HCT116 (cell line): Measurements from ENCODE around the gene PRRC2A. TPM values are rescaled to one million over a fixed set of nuclear protein-coding genes. Genes with fewer than 3 reads are reported as not detected.

Experiments
- ATAC-seq: fragments of 200-7000 bp; cut with Tn5 transposase; 2 replicates; pipeline ENCODE4 v1.9.1; 2020; ENCODE audit warnings: mild to moderate bottlenecking, moderate library complexity
- BruUV-seq: library from RNA; stranded (reverse); fragments of 400-500 nt; replicated peaks from 2 replicates; lab custom pipeline; 2021; lab: Mats Ljungman, UMichigan
- CTCF ChIA-PET: fragments of 300-600 bp; sonication (Branson Sonifier 250); formaldehyde crosslinking; loops from one replicate; lab custom pipeline; 2021; ENCODE audit warnings: antibody characterized with exemption; lab: Charles Lee
- POLR2A ChIA-PET: fragments of 300-600, 350-600 bp; sonication (Branson Sonifier 250); formaldehyde crosslinking; loops from one replicate; lab custom pipeline; 2021; ENCODE audit warnings: antibody characterized with exemption; lab: Charles Lee
- RAD21 ChIA-PET, 2 experiments: fragments of 300-600 bp; sonication (Branson Sonifier 250); formaldehyde crosslinking; loops; one replicate each; lab custom pipeline; 2023; ENCODE audit warnings: low total read pairs in 2 of 2; ENCODE audit not compliant: uncharacterized antibody in 2 of 2, unreplicated experiment in 2 of 2, low non-redundant PET in 1 of 2; lab: Charles Lee
- DNase-seq: peaks from one replicate; pipeline ENCODE4 v3.0.0-alpha.2; 2010; ENCODE audit warnings: low read depth, low spot score
- H2AFZ ChIP-seq: fragments of 200-600 bp; shearing (Covaris generic), sonication (generic); 2 replicates; pipeline ENCODE4 v1.6.1; 2017; ENCODE audit warnings: low read depth, mixed run types, mixed read lengths, antibody characterized with exemption, low read length; ENCODE audit not compliant: poor library complexity, severe bottlenecking
- H3K27ac ChIP-seq: 2 replicates; pipeline ENCODE4 v1.5.1; 2012; ENCODE audit warnings: low read depth, low read length
- H3K27me3 ChIP-seq: fragments of 200-600 bp; sonication (generic); 2 replicates; pipeline ENCODE4 v1.6.1; 2016; ENCODE audit warnings: mixed run types, low read length, mixed read lengths; ENCODE audit not compliant: insufficient read depth
- H3K36me3 ChIP-seq, 2 experiments: fragments of 200-500 bp in 1 of 2; fragments of 200-600 bp in 1 of 2; sonication (Bioruptor generic) in 1 of 2; sonication (generic) in 1 of 2; 2 replicates each; pipeline versions ENCODE4 v1.5.1 to v1.6.1; 2014 to 2016; ENCODE audit warnings: low read length in 2 of 2, inconsistent platforms in 1 of 2, mixed read lengths in 1 of 2, mixed run types in 1 of 2; ENCODE audit not compliant: insufficient read depth in 2 of 2, control insufficient read depth in 1 of 2
- H3K4me1 ChIP-seq, 2 experiments: fragments of 200-600 bp in 1 of 2; sonication (generic) in 1 of 2; 2 replicates each; pipeline versions ENCODE4 v1.5.1 to v1.6.1; 2012 to 2017; ENCODE audit warnings: low read length in 2 of 2, inconsistent platforms in 1 of 2, mild to moderate bottlenecking in 1 of 2, mixed read lengths in 1 of 2, mixed run types in 1 of 2, moderate library complexity in 1 of 2; ENCODE audit not compliant: insufficient read depth in 2 of 2, control insufficient read depth in 1 of 2
- H3K4me2 ChIP-seq: fragments of 200-600 bp; sonication (generic); 2 replicates; pipeline ENCODE4 v1.6.1; 2017; ENCODE audit warnings: mixed run types, low read length, mixed read lengths
- H3K4me3 ChIP-seq, 2 experiments: fragments of 200-600 bp in 1 of 2; sonication (generic) in 1 of 2; replicated peaks in 1 of 2; 2 replicates each; pipeline ENCODE4 v1.5.1; 2011 to 2016; ENCODE audit warnings: low read length in 2 of 2, control low read depth in 1 of 2, low read depth in 1 of 2, mild to moderate bottlenecking in 1 of 2, mixed read lengths in 1 of 2, mixed run types in 1 of 2
- H3K79me2 ChIP-seq: fragments of 200-600 bp; sonication (generic); 2 replicates; pipeline ENCODE4 v1.6.1; 2017; ENCODE audit warnings: mild to moderate bottlenecking, mixed run types, low read length, moderate library complexity, mixed read lengths; ENCODE audit not compliant: insufficient read depth
- H3K9ac ChIP-seq: fragments of 200-600 bp; sonication (generic); 2 replicates; pipeline ENCODE4 v1.6.1; 2016; ENCODE audit warnings: low read length, mixed read lengths
- H3K9me2 ChIP-seq: fragments of 200-600 bp; sonication (generic), shearing (Covaris generic); 2 replicates; pipeline ENCODE4 v1.6.1; 2017; ENCODE audit warnings: mixed run types, mild to moderate bottlenecking, moderate library complexity; ENCODE audit not compliant: insufficient read depth
- H3K9me3 ChIP-seq, 2 experiments: fragments of 200-500 bp in 1 of 2; fragments of 200-600 bp in 1 of 2; sonication (Bioruptor generic) in 1 of 2; sonication (generic) in 1 of 2; 2 replicates each; pipeline ENCODE4 v1.6.1; 2014 to 2017; ENCODE audit warnings: low read length in 2 of 2, mixed read lengths in 2 of 2, inconsistent platforms in 1 of 2, low read depth in 1 of 2, mild to moderate bottlenecking in 1 of 2, mixed run types in 1 of 2, moderate library complexity in 1 of 2; ENCODE audit not compliant: control insufficient read depth in 1 of 2, insufficient read depth in 1 of 2
- H4K20me1 ChIP-seq: fragments of 200-600 bp; sonication (generic), shearing (Covaris generic); 2 replicates; pipeline ENCODE4 v1.6.1; 2017; ENCODE audit warnings: mixed run types, mild to moderate bottlenecking, moderate library complexity; ENCODE audit not compliant: insufficient read depth
- CBX3 ChIP-seq: IDR thresholded peaks from 2 replicates; pipeline ENCODE4 v1.6.1; 2012; ENCODE audit warnings: low read depth
- EGR1 ChIP-seq: IDR thresholded peaks from 2 replicates; pipeline ENCODE4 v1.6.1; 2012; ENCODE audit warnings: low read depth
- EZH2phosphoT487 ChIP-seq: fragments of 200-600 bp; IDR thresholded peaks from 2 replicates; pipeline ENCODE4 v1.6.1; 2018; ENCODE audit warnings: antibody characterized with exemption, borderline replicate concordance
- FOSL1 ChIP-seq: IDR thresholded peaks from 2 replicates; pipeline ENCODE4 v1.6.1; 2012; ENCODE audit warnings: low read depth
- POLR2A ChIP-seq: IDR thresholded peaks from 2 replicates; pipeline ENCODE4 v1.7.0; 2011; ENCODE audit warnings: borderline replicate concordance; ENCODE audit not compliant: insufficient read depth, insufficient read length; ENCODE audit errors: extremely low read depth
- POLR2AphosphoS5 ChIP-seq: IDR thresholded peaks from 2 replicates; pipeline ENCODE4 v1.6.1; 2011; ENCODE audit warnings: mild to moderate bottlenecking, low read depth, low read length, moderate library complexity
- REST ChIP-seq: IDR thresholded peaks from 2 replicates; pipeline ENCODE4 v1.6.1; 2012; ENCODE audit warnings: low read depth
- SIN3A ChIP-seq: IDR thresholded peaks from 2 replicates; pipeline ENCODE4 v1.6.1; 2012; ENCODE audit warnings: low read depth
- SRF ChIP-seq: IDR thresholded peaks from 2 replicates; pipeline ENCODE4 v1.6.1; 2012; ENCODE audit warnings: low read depth
- TCF7L2 ChIP-seq: IDR thresholded peaks from 2 replicates; pipeline ENCODE4 v1.7.0; 2011; ENCODE audit warnings: borderline replicate concordance, inconsistent platforms; ENCODE audit not compliant: insufficient read depth, insufficient read length; ENCODE audit errors: extremely low read depth
- ZBTB33 ChIP-seq: IDR thresholded peaks from 2 replicates; pipeline ENCODE4 v1.6.1; 2011; ENCODE audit warnings: mild to moderate bottlenecking, low read length, moderate library complexity; ENCODE audit not compliant: insufficient replicate concordance; ENCODE audit errors: extremely low read depth
- ZFX ChIP-seq: fragments of 450-650 bp; IDR thresholded peaks from 2 replicates; pipeline ENCODE4 v1.6.1; 2017
- ZNF274 ChIP-seq: fragments of 200-500 bp; sonication (Bioruptor generic); IDR thresholded peaks from 2 replicates; pipeline ENCODE4 v1.6.1; 2014; ENCODE audit warnings: mild to moderate bottlenecking, low read depth, low read length, inconsistent platforms
- intact Hi-C: fragments of 100-400 bp; cut with micrococcal nuclease; formaldehyde crosslinking; loops from 2 replicates; pipeline ENCODE4 v1.10.0; 2022
- total RNA-seq: library from RNA; stranded (reverse); gene quantifications from one replicate; pipeline ENCODE4 v1.2.1, GENCODE V29; 2021; ENCODE audit not compliant: unreplicated experiment
- TF ChIP-seq, protein P1 (sequence below), 3 experiments: fragments of 200-600 bp in 1 of 3; sonication (generic) in 1 of 3; IDR thresholded peaks in 2 of 3; conservative IDR thresholded peaks in 1 of 3; 2 replicates each; pipeline ENCODE4 v1.5.1; 2012 to 2017; ENCODE audit warnings: low read depth in 2 of 3, low read length in 2 of 3, antibody characterized with exemption in 1 of 3, borderline replicate concordance in 1 of 3, control low read depth in 1 of 3, mild to moderate bottlenecking in 1 of 3, mixed read lengths in 1 of 3, mixed run types in 1 of 3, moderate library complexity in 1 of 3; ENCODE audit not compliant: insufficient read depth in 1 of 3
- TF ChIP-seq, protein P2 (sequence below): IDR thresholded peaks from 2 replicates; pipeline ENCODE4 v1.6.1; 2012

The PRRC2A gene
- total RNA-seq, 1 experiment from 2014 or later, result 250 TPM

GRCh38 chr6:31622684-31623091 lies 2.2 kb downstream of the PRRC2A start:
- H3K4me1 ChIP-seq, result peaks cover 6 to 18% of the 10 kb centered on the region in 2 experiments; a peak in 3 of 4 replicates
- H3K9ac ChIP-seq, result 0 out of 2 replicates have a peak overlapping the region, but pooled peaks have one; percentile 98
- H3K9me2 ChIP-seq, result no peaks in the 10 kb centered on the region
- no peak for ATAC-seq
- H2AFZ ChIP-seq, result no peak overlapping the region
- RAD21 ChIA-PET, result no interaction called here
- peak overlapping the region; percentile 90; the same call in 1 of the 2 replicates for H3K27ac ChIP-seq
- no peak overlapping the region for H3K4me3 ChIP-seq
- H3K79me2 ChIP-seq, result peaks cover 69% of the 10 kb centered on the region
- peaks cover 30 to 63% of the 10 kb centered on the region in 2 experiments for H3K36me3 ChIP-seq
- DNase-seq, result no peak
- H4K20me1 ChIP-seq, result no peaks in the 10 kb centered on the region
- POLR2A ChIA-PET, result no interaction called here
- CTCF ChIA-PET, result no interaction called here
- TF ChIP-seq SIN3A, result no peak
- TF ChIP-seq, protein P1, sequence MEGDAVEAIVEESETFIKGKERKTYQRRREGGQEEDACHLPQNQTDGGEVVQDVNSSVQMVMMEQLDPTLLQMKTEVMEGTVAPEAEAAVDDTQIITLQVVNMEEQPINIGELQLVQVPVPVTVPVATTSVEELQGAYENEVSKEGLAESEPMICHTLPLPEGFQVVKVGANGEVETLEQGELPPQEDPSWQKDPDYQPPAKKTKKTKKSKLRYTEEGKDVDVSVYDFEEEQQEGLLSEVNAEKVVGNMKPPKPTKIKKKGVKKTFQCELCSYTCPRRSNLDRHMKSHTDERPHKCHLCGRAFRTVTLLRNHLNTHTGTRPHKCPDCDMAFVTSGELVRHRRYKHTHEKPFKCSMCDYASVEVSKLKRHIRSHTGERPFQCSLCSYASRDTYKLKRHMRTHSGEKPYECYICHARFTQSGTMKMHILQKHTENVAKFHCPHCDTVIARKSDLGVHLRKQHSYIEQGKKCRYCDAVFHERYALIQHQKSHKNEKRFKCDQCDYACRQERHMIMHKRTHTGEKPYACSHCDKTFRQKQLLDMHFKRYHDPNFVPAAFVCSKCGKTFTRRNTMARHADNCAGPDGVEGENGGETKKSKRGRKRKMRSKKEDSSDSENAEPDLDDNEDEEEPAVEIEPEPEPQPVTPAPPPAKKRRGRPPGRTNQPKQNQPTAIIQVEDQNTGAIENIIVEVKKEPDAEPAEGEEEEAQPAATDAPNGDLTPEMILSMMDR (IDR thresholded peaks at IDR 0.05 in 2 of 3, conservative IDR thresholded peaks at IDR 0.05 in 1 of 3; ENCODE audit: borderline replicate concordance in 1 of 3, insufficient read depth in 1 of 3, low read depth in 2 of 3, low read length in 2 of 3), result no peak
- TF ChIP-seq, protein P2, sequence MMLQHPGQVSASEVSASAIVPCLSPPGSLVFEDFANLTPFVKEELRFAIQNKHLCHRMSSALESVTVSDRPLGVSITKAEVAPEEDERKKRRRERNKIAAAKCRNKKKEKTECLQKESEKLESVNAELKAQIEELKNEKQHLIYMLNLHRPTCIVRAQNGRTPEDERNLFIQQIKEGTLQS, result no peak
- no peak for TF ChIP-seq CBX3
- no peak for TF ChIP-seq ZFX
- TF ChIP-seq EZH2phosphoT487, result no peak
- no peak for TF ChIP-seq ZBTB33
- no peak for TF ChIP-seq SRF
- no peak for TF ChIP-seq EGR1
- TF ChIP-seq FOSL1, result no peak
- no peak for TF ChIP-seq REST
- TF ChIP-seq POLR2AphosphoS5, result no peak
- no peak for TF ChIP-seq TCF7L2
- TF ChIP-seq POLR2A, result no peak
- TF ChIP-seq ZNF274, result no peak
- H3K9me3 ChIP-seq, result no peaks in the 10 kb centered on the region
- no peaks in the 10 kb centered on the region for H3K27me3 ChIP-seq
- intact Hi-C loops, result no loop called here
- H3K4me2 ChIP-seq, result peak overlapping the region; percentile 91
- no TSS peak for BruUV-seq
